NCI-H2081 treated with DMSO at 0.1 percent for 48 hours (cell line): ENCODE measurements around the gene TMEM164.
"Not testable (repeated sequence)": the region's sequence is repeated elsewhere in the genome, so short reads cannot be mapped to it uniquely, and the experiment has no call there.

Experiments
- DNase-seq: peaks from one replicate; lab custom pipeline; 2025; lab: John Stamatoyannopoulos, UW

The TMEM164 gene

GRCh38 chrX:110002300-110003166 is at the start of gene TMEM164:
Gene TMEM164 (plus strand): TSS chrX:110003114. CDS start chrX:110003775, 661 bp downstream.
- no peak for DNase-seq

- no peak for DNase-seq
Measured at GRCh38 chrX:109954333-109954732, 48.6 kb upstream of the TMEM164 start.

GRCh38 chrX:109954955-109955354 is 48.0 kb upstream of the TMEM164 start:
- no peak for DNase-seq

GRCh38 chrX:109958266-109958665 is 44.6 kb upstream of the TMEM164 start:
- no peak for DNase-seq

- DNase-seq, result no peak
Measured at GRCh38 chrX:109959356-109959871, 43.5 kb upstream of the TMEM164 start.

- DNase-seq, result no peak
Measured at GRCh38 chrX:109964390-109964789, 38.5 kb upstream of the TMEM164 start.

- DNase-seq, result no peak
Measured at GRCh38 chrX:109966246-109966645, 36.7 kb upstream of the TMEM164 start.

- DNase-seq, result no peak
Measured at GRCh38 chrX:109967156-109967555, 35.8 kb upstream of the TMEM164 start.

GRCh38 chrX:109970841-109971240 is 32.1 kb upstream of the TMEM164 start:
- DNase-seq, result not testable (repeated sequence)

- DNase-seq, result no peak
Measured at GRCh38 chrX:109974906-109975655, 27.8 kb upstream of the TMEM164 start.

GRCh38 chrX:109985210-109985609 is 17.7 kb upstream of the TMEM164 start:
- not testable (repeated sequence) for DNase-seq

- no peak for DNase-seq
Measured at GRCh38 chrX:109987884-109988283, 15.0 kb upstream of the TMEM164 start.

GRCh38 chrX:109990582-109991276 is 12.2 kb upstream of the TMEM164 start:
- no peak for DNase-seq

- DNase-seq, result no peak
Measured at GRCh38 chrX:109992203-109992602, 10.7 kb upstream of the TMEM164 start.

GRCh38 chrX:109995155-109995554 is 7.8 kb upstream of the TMEM164 start:
- no peak for DNase-seq

GRCh38 chrX:109997786-109998452 is 5.0 kb upstream of the TMEM164 start:
- DNase-seq, result no peak

- DNase-seq, result no peak
Measured at GRCh38 chrX:110000000-110000399, 2.9 kb upstream of the TMEM164 start.

GRCh38 chrX:110000847-110001713 is 1.8 kb upstream of the TMEM164 start:
- DNase-seq, result no peak

GRCh38 chrX:110001740-110002299 is 1.1 kb upstream of the TMEM164 start:
- no peak for DNase-seq
